GM12878 (cell line): ENCODE results near the gene LCLAT1.

Experiments
- CHD4 ChIP-seq: fragments of 200-600 bp; sonication (generic); IDR thresholded peaks from 2 replicates; pipeline ENCODE4 v1.6.1; 2016; ENCODE audit warnings: mild to moderate bottlenecking
- EP300 ChIP-seq, 2 experiments: fragments of 150-350 bp in 1 of 2; IDR thresholded peaks; 2 replicates each; pipeline ENCODE4 v1.6.1; 2011 to 2012; ENCODE audit warnings: low read depth in 2 of 2, low read length in 2 of 2, borderline replicate concordance in 1 of 2, improper control_type of control experiment in 1 of 2, inconsistent platforms in 1 of 2; ENCODE audit not compliant: control insufficient read depth in 1 of 2
- ETV6 ChIP-seq, 2 experiments: fragments of 450-650 bp in 1 of 2; IDR thresholded peaks in 1 of 2; conservative IDR thresholded peaks in 1 of 2; 2 replicates each; pipeline ENCODE4 v1.6.1; 2014; ENCODE audit warnings: antibody characterized with exemption in 1 of 2, borderline replicate concordance in 1 of 2, low read depth in 1 of 2, mild to moderate bottlenecking in 1 of 2, moderate library complexity in 1 of 2
- FOS ChIP-seq: IDR thresholded peaks from 3 replicates; pipeline ENCODE4 v1.6.1; 2011; ENCODE audit warnings: borderline replicate concordance; ENCODE audit not compliant: insufficient read length; ENCODE audit errors: extremely low read depth
- MTA3 ChIP-seq: IDR thresholded peaks from 2 replicates; pipeline ENCODE4 v1.6.1; 2012; ENCODE audit warnings: low read length, inconsistent platforms, borderline replicate concordance
- MXI1 ChIP-seq: fragments of 150-350 bp; IDR thresholded peaks from 2 replicates; pipeline ENCODE4 v1.6.1; 2011; ENCODE audit warnings: low read depth, mild to moderate bottlenecking, inconsistent platforms, low read length, improper control_type of control experiment
- NRF1 ChIP-seq: conservative IDR thresholded peaks from 2 replicates; pipeline ENCODE4 v1.6.1; 2011; ENCODE audit warnings: mild to moderate bottlenecking, low read depth, low read length, improper control_type of control experiment
- POLR2A ChIP-seq: IDR thresholded peaks from 2 replicates; pipeline ENCODE4 v1.6.1; 2011; ENCODE audit warnings: low read depth, mild to moderate bottlenecking, low read length
- POLR2AphosphoS2 ChIP-seq: IDR thresholded peaks from 2 replicates; pipeline ENCODE4 v1.6.1; 2011; ENCODE audit warnings: low read depth, mild to moderate bottlenecking, low read length, improper control_type of control experiment, moderate library complexity
- SIN3A ChIP-seq: IDR thresholded peaks from 2 replicates; pipeline ENCODE4 v1.6.1; 2012; ENCODE audit warnings: low read depth, low read length, improper control_type of control experiment
- TF ChIP-seq, protein P1 (sequence below): fragments of 450-650 bp; IDR thresholded peaks from 2 replicates; pipeline ENCODE4 v1.6.1; 2016; ENCODE audit warnings: mild to moderate bottlenecking
- TF ChIP-seq, protein P2 (sequence below), 3 experiments: IDR thresholded peaks in 2 of 3; conservative IDR thresholded peaks in 1 of 3; 2 replicates each; pipeline ENCODE4 v1.5.1; 2011; ENCODE audit warnings: low read depth in 3 of 3, low read length in 3 of 3, mild to moderate bottlenecking in 3 of 3, control low read depth in 2 of 3, moderate library complexity in 2 of 3, inconsistent platforms in 1 of 3, mixed read lengths in 1 of 3; ENCODE audit not compliant: control insufficient read depth in 2 of 3, insufficient read depth in 1 of 3; ENCODE audit errors: extremely low read depth in 1 of 3
- TF ChIP-seq, protein P3 (sequence below): IDR thresholded peaks from 2 replicates; pipeline ENCODE4 v1.6.1; 2012; ENCODE audit warnings: low read depth, low read length, improper control_type of control experiment

DNA sequence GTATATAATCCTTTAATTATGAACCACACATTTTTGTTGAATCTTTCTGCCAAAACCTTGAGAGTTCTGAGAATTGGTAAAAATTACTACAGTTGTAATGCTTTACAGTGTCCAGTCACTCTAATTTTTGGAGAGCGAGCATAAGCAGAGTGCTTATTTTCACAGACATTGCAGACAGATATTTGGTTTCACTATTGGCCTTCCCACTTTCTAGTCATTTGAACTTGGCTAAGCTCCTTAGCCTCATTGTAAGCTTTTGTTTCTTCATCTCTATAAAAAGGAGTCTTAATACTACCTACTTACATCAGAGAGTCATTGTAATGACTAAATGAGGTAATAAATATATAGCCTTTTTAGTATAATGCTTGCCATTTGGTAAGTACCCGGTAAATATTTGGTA is 80.4 kb downstream of the LCLAT1 start:
- TF ChIP-seq MTA3 (no peak), ETV6 (conservative IDR thresholded peaks at IDR 0.05 in 1 of 2, IDR thresholded peaks at IDR 0.05 in 1 of 2; ENCODE audit: borderline replicate concordance in 1 of 2, low read depth in 1 of 2) (no peak), NRF1 (no peak), FOS (no peak), CHD4 (no peak), POLR2A (no peak), MXI1 (no peak), EP300 (IDR thresholded peaks at IDR 0.05; ENCODE audit: borderline replicate concordance in 1 of 2, control insufficient read depth in 1 of 2, low read depth in 2 of 2, low read length in 2 of 2) (no peak), SIN3A (no peak), POLR2AphosphoS2 (no peak)
- TF ChIP-seq, protein P1, sequence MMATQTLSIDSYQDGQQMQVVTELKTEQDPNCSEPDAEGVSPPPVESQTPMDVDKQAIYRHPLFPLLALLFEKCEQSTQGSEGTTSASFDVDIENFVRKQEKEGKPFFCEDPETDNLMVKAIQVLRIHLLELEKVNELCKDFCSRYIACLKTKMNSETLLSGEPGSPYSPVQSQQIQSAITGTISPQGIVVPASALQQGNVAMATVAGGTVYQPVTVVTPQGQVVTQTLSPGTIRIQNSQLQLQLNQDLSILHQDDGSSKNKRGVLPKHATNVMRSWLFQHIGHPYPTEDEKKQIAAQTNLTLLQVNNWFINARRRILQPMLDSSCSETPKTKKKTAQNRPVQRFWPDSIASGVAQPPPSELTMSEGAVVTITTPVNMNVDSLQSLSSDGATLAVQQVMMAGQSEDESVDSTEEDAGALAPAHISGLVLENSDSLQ = no peak
- TF ChIP-seq, protein P2, sequence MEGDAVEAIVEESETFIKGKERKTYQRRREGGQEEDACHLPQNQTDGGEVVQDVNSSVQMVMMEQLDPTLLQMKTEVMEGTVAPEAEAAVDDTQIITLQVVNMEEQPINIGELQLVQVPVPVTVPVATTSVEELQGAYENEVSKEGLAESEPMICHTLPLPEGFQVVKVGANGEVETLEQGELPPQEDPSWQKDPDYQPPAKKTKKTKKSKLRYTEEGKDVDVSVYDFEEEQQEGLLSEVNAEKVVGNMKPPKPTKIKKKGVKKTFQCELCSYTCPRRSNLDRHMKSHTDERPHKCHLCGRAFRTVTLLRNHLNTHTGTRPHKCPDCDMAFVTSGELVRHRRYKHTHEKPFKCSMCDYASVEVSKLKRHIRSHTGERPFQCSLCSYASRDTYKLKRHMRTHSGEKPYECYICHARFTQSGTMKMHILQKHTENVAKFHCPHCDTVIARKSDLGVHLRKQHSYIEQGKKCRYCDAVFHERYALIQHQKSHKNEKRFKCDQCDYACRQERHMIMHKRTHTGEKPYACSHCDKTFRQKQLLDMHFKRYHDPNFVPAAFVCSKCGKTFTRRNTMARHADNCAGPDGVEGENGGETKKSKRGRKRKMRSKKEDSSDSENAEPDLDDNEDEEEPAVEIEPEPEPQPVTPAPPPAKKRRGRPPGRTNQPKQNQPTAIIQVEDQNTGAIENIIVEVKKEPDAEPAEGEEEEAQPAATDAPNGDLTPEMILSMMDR (IDR thresholded peaks at IDR 0.05 in 2 of 3, conservative IDR thresholded peaks at IDR 0.05 in 1 of 3; ENCODE audit: control insufficient read depth in 2 of 3, extremely low read depth in 1 of 3, insufficient read depth in 1 of 3, low read depth in 3 of 3, low read length in 3 of 3) = no peak
- TF ChIP-seq, protein P3, sequence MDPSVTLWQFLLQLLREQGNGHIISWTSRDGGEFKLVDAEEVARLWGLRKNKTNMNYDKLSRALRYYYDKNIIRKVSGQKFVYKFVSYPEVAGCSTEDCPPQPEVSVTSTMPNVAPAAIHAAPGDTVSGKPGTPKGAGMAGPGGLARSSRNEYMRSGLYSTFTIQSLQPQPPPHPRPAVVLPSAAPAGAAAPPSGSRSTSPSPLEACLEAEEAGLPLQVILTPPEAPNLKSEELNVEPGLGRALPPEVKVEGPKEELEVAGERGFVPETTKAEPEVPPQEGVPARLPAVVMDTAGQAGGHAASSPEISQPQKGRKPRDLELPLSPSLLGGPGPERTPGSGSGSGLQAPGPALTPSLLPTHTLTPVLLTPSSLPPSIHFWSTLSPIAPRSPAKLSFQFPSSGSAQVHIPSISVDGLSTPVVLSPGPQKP = no peak
